Urinary bladder (tissue), 4 donors: ENCODE measurements around the gene MEX3C. TPM values are rescaled to one million over a fixed set of nuclear protein-coding genes. Genes with fewer than 3 reads are reported as not detected.

Source experiments
- DNase-seq: peaks from one replicate; pipeline ENCODE4 v3.0.0-alpha.2; 2015; ENCODE audit errors: extremely low spot score
- H3K27ac ChIP-seq: one replicate; pipeline ENCODE4 v1.5.1; 2013; ENCODE audit warnings: low read depth, mild to moderate bottlenecking, moderate library complexity
- H3K36me3 ChIP-seq: one replicate; pipeline ENCODE4 v1.6.1; 2013; ENCODE audit warnings: mild to moderate bottlenecking, moderate library complexity; ENCODE audit not compliant: insufficient read depth
- H3K4me1 ChIP-seq: one replicate; pipeline ENCODE4 v1.6.1; 2013; ENCODE audit warnings: mild to moderate bottlenecking, moderate library complexity; ENCODE audit not compliant: insufficient read depth
- H3K4me3 ChIP-seq: one replicate; pipeline ENCODE4 v1.5.1; 2013; ENCODE audit warnings: low read depth, low read length
- WGBS: extraction: QIAGEN DNeasy Blood & Tissue Kit; methylation state at CpG from one replicate; pipeline ENCODE4 v1.1.7; 2013; 5-methylcytosine and 5-hydroxymethylcytosine counted together
- polyA plus RNA-seq: library from polyadenylated mRNA; stranded (reverse); fragments of 200-250 nt; gene quantifications from one replicate; pipeline ENCODE4 v1.2.3, GENCODE V29; 2013
- total RNA-seq: library from RNA; depleted of rRNA; stranded (reverse); fragments of >200 nt; gene quantifications from one replicate; pipeline ENCODE4 v1.2.3, GENCODE V29; 2014
- donor health status: healthy with polysubstance abuse.
- donor health status: healthy.

The MEX3C gene
- total and polyA plus RNA-seq, 2 donors = 21.5 to 53.8 TPM

GRCh38 chr18:51196118-51196810 is 1.2 kb downstream of the MEX3C start:
- Histone ChIP-seq H3K36me3 (no peaks in the 10 kb centered on the region), H3K4me3 (peak overlapping the region; percentile 99), H3K4me1 (peaks cover 3% of the 10 kb centered on the region), H3K27ac (peak overlapping the region; percentile 96)
- under 1% methylated on average over 67 of the region's 67 CpGs for WGBS
- DNase-seq = no peak

- H3K27ac ChIP-seq = peak overlapping the region; percentile 96
- H3K36me3 ChIP-seq = no peaks in the 10 kb centered on the region
- WGBS = 1% methylated on average over 13 of the region's 13 CpGs
- H3K4me3 ChIP-seq = peak overlapping the region; percentile 99
- DNase-seq = peak; percentile 43
- peaks cover 3% of the 10 kb centered on the region for H3K4me1 ChIP-seq
These were observed 1.9 kb downstream of the MEX3C start for GRCh38 chr18:51195451-51196117.

GRCh38 chr18:51195086-51195450 is 2.4 kb downstream of the MEX3C start:
- WGBS = 10% methylated on average over 3 of the region's 3 CpGs
- no peaks in the 10 kb centered on the region for H3K36me3 ChIP-seq

GRCh38 chr18:51194604-51195003 is 2.9 kb downstream of the MEX3C start:
- no peaks in the 10 kb centered on the region for H3K36me3 ChIP-seq
- peaks cover 3% of the 10 kb centered on the region for H3K4me1 ChIP-seq
- DNase-seq = no peak
- H3K27ac ChIP-seq = peak overlapping the region; percentile 38
- WGBS = 41% methylated on average over 3 of the region's 3 CpGs
- H3K4me3 ChIP-seq = peak overlapping the region; percentile 22

More at GRCh38 chr18:51195086-51195450, 2.4 kb downstream of the MEX3C start:
- Histone ChIP-seq H3K4me3 (peak overlapping the region; percentile 99), H3K27ac (peak overlapping the region; percentile 38), H3K4me1 (peaks cover 3% of the 10 kb centered on the region)
- no peak for DNase-seq

GRCh38 chr18:51193621-51194287 is 3.7 kb downstream of the MEX3C start:
- Histone ChIP-seq H3K4me1 (peaks cover 3% of the 10 kb centered on the region), H3K36me3 (no peaks in the 10 kb centered on the region), H3K27ac (no peak overlapping the region), H3K4me3 (no peak overlapping the region)
- WGBS = 20% methylated on average over 5 of the region's 5 CpGs
- DNase-seq = no peak

GRCh38 chr18:51192696-51193095 is 4.8 kb downstream of the MEX3C start:
- Histone ChIP-seq H3K27ac (no peak overlapping the region), H3K4me1 (peaks cover 3% of the 10 kb centered on the region), H3K4me3 (no peak overlapping the region), H3K36me3 (no peaks in the 10 kb centered on the region)
- no peak for DNase-seq
- WGBS = 60% methylated on average over 3 of the region's 3 CpGs

GRCh38 chr18:51192026-51192425 is 5.5 kb downstream of the MEX3C start:
- 82% methylated on average over 2 of the region's 2 CpGs for whole genome bisulfite sequencing
- no peak for DNase-seq
- Histone ChIP-seq H3K27ac (no peak overlapping the region), H3K36me3 (no peaks in the 10 kb centered on the region), H3K4me1 (peaks cover 3% of the 10 kb centered on the region), H3K4me3 (no peak overlapping the region)

- H3K27ac ChIP-seq = no peak overlapping the region
- H3K36me3 ChIP-seq = no peaks in the 10 kb centered on the region
- no peak for DNase-seq
- H3K4me3 ChIP-seq = no peak overlapping the region
- 49% methylated on average over 4 of the region's 4 CpGs for WGBS
- H3K4me1 ChIP-seq = peaks cover 3% of the 10 kb centered on the region
These were observed 6.3 kb downstream of the MEX3C start for GRCh38 chr18:51191128-51191717.

GRCh38 chr18:51190000-51190399 is 7.5 kb downstream of the MEX3C start:
- Histone ChIP-seq H3K4me1 (peaks cover 3% of the 10 kb centered on the region), H3K27ac (no peak overlapping the region), H3K4me3 (no peak overlapping the region), H3K36me3 (no peaks in the 10 kb centered on the region)
- DNase-seq = no peak

GRCh38 chr18:51188024-51188701 is 9.3 kb downstream of the MEX3C start:
- Histone ChIP-seq H3K4me3 (no peak overlapping the region), H3K4me1 (peaks cover 1% of the 10 kb centered on the region), H3K27ac (no peak overlapping the region), H3K36me3 (no peaks in the 10 kb centered on the region)
- DNase-seq = no peak
- 94% methylated on average over 6 of the region's 6 CpGs for WGBS

GRCh38 chr18:51185075-51185474 is 12.4 kb downstream of the MEX3C start:
- Histone ChIP-seq H3K27ac (no peak overlapping the region), H3K4me1 (peaks cover 1% of the 10 kb centered on the region), H3K4me3 (no peak overlapping the region), H3K36me3 (no peaks in the 10 kb centered on the region)
- 94% methylated on average over 1 of the region's 1 CpG for WGBS
- DNase-seq = no peak

GRCh38 chr18:51184091-51184457 is 13.4 kb downstream of the MEX3C start:
- H3K36me3 ChIP-seq = no peaks in the 10 kb centered on the region
- H3K27ac ChIP-seq = no peak overlapping the region
- peaks cover 1% of the 10 kb centered on the region for H3K4me1 ChIP-seq
- WGBS = 98% methylated on average over 1 of the region's 1 CpG
- H3K4me3 ChIP-seq = no peak overlapping the region
- no peak for DNase-seq

GRCh38 chr18:51183372-51184090 is 13.9 kb downstream of the MEX3C start:
- DNase-seq = no peak
- 93% methylated on average over 1 of the region's 1 CpG for WGBS
- Histone ChIP-seq H3K36me3 (no peaks in the 10 kb centered on the region), H3K4me1 (peaks cover 1% of the 10 kb centered on the region), H3K4me3 (no peak overlapping the region), H3K27ac (no peak overlapping the region)
